Measurements from ENCODE around the gene THOP1. TPM values are rescaled to one million over a fixed set of nuclear protein-coding genes. Genes with fewer than 3 reads are reported as not detected.

THOP1 gene
- total RNA-seq, 1 donor from 2014 or later, result 35.0 TPM

- DNase-seq (ENCODE audit: low spot score), result no peak
Observed at GRCh38 chr19:2850256-2850925, 65.1 kb downstream of the THOP1 start.

DNA sequence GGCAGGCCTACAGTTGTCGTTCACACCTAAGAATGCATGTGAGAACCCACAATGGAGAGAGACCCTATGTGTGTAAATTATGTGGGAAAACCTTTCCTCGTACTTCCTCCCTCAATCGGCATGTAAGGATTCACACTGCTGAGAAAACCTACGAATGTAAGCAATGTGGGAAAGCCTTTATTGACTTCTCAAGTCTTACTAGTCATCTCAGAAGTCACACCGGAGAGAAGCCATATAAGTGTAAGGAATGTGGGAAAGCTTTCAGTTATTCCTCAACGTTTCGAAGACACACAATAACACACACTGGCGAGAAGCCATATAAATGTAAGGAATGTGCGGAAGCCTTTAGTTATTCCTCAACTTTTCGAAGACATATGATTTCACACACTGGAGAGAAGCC is 67.3 kb downstream of the THOP1 start:
- no peak for DNase-seq (ENCODE audit: low spot score)

DNA sequence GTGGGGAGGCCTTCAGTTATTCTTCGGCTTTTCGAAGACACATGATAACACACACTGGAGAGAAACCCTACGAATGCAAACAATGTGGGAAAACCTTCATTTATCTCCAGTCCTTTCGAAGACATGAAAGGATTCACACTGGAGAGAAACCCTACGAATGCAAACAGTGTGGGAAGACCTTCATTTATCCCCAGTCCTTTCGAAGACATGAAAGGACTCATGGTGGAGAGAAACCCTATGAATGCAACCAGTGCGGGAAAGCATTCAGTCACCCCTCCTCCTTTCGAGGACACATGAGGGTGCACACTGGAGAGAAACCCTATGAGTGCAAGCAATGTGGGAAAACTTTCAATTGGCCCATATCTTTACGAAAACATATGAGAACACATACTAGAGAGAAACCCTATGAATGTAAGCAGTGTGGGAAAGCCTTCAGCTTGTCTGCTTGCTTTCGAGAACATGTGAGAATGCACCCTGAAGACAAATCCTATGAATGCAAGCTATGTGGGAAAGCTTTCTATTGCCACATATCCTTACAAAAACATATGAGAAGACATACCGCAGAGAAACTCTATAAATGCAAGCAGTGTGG is 67.8 kb downstream of the THOP1 start:
- DNase-seq (ENCODE audit: low spot score), result no peak

GRCh38 chr19:2854849-2855248 is 69.5 kb downstream of the THOP1 start:
- DNase-seq (ENCODE audit: low spot score), result no peak

- no peak for DNase-seq (ENCODE audit: low spot score)
Observed at GRCh38 chr19:2856457-2857050, 71.3 kb downstream of the THOP1 start.

DNA sequence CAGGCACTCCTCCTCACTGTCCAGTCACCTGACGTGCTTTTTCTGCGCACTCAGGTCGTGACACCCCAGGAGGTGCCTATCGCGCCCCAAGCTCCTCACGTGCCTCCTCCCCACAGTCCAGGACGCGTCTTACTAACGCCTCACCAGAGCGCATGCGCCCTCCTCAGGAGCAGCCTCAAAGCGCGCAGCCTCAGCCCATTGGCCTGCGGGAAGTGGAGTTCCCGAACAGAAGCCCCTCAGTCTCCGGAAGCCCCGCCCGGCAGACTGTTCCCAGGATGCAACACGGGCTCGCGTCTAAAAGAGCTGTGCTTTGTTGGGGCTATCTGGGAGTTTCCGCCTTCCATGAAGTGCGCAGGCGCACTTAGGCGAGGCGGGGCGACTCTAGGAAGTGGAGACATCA is 73.6 kb downstream of the THOP1 start:
- DNase-seq (ENCODE audit: low spot score), result no peak

DNA sequence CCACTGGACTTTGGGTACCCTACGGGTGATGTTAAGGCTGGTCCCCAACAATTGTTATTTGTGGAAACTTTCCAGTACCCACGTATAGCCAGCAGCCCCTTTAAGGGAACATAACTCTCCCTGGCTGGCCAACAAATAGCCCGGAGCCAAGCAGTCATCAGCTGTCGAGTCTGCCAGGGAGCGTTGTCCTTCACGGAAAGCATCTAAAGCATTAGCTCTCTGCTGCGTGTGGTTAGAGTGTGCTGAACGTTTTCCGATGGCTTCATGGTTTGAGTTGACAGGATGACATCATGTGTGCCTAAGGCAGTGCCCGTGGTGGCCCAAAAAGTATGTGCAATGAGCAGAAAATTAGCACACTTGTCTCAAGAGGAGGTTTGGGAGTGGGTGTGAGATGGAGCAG is 78.5 kb downstream of the THOP1 start:
- no peak for DNase-seq (ENCODE audit: low spot score)

Other genes starting within 250 kb of the THOP1 start
- gene GNG7, start 82.8 kb upstream of the THOP1 start, total RNA-seq, result 1.7 TPM
- gene DIRAS1, start 64.1 kb upstream of the THOP1 start, total RNA-seq, result 1.1 TPM
- gene SLC39A3, start 45.5 kb upstream of the THOP1 start, total RNA-seq, result 21.5 TPM
- 37.8 TPM for gene SGTA, start 2.2 kb upstream of the THOP1 start, total RNA-seq
- 2.6 TPM for gene ZNF554, start 34.4 kb downstream of the THOP1 start, total RNA-seq
- 4.1 TPM for gene ZNF555, start 56.0 kb downstream of the THOP1 start, total RNA-seq
- gene ZNF556, start 81.8 kb downstream of the THOP1 start, total RNA-seq, result not detected
- 1.6 TPM for gene ZNF57, start 115.4 kb downstream of the THOP1 start, total RNA-seq
- gene ZNF77, start 159.5 kb downstream of the THOP1 start, total RNA-seq, result 3.1 TPM
- 0.93 TPM for gene TLE6, start 192.1 kb downstream of the THOP1 start, total RNA-seq
- 35.6 TPM for gene TLE2, start 243.8 kb downstream of the THOP1 start, total RNA-seq